HG03457 (cell line): ENCODE measurements around the gene LRIT1.
A peak's percentile ranks its signal among the peaks of the same experiment; 100 is the strongest.
"Not testable (repeated sequence)": the region's sequence is repeated elsewhere in the genome, so short reads cannot be mapped to it uniquely, and the experiment has no call there.

Experiments used
- ATAC-seq: cut with Tn5 transposase; IDR thresholded peaks from one replicate; pipeline ENCODE4 v1.9.1; 2021; ENCODE audit warnings: moderate number of reproducible peaks; ENCODE audit not compliant: unreplicated experiment

LRIT1 gene

GRCh38 chr10:84241185-84241790 lies at the start of gene LRIT1:
LRIT1 (minus strand) TSS chr10:84241546; CDS start chr10:84241439, 107 bp downstream.
- ATAC-seq = no peak

GRCh38 chr10:84290235-84290634 lies 48.9 kb upstream of the LRIT1 start:
- no peak for ATAC-seq

GRCh38 chr10:84289521-84290200 lies 48.3 kb upstream of the LRIT1 start:
- no peak for ATAC-seq

- ATAC-seq = no peak
Measured at GRCh38 chr10:84288151-84288550, 46.8 kb upstream of the LRIT1 start.

- no peak for ATAC-seq
Measured at GRCh38 chr10:84286695-84287094, 45.3 kb upstream of the LRIT1 start.

GRCh38 chr10:84279876-84280475 lies 38.6 kb upstream of the LRIT1 start:
- not testable (repeated sequence) for ATAC-seq

GRCh38 chr10:84270708-84271107 lies 29.4 kb upstream of the LRIT1 start:
- ATAC-seq = no peak

GRCh38 chr10:84269773-84270172 lies 28.4 kb upstream of the LRIT1 start:
- no peak for ATAC-seq

GRCh38 chr10:84269162-84269561 lies 27.8 kb upstream of the LRIT1 start:
- ATAC-seq = no peak

- ATAC-seq = no peak
Measured at GRCh38 chr10:84267503-84268126, 26.3 kb upstream of the LRIT1 start.

GRCh38 chr10:84265418-84265817 lies 24.1 kb upstream of the LRIT1 start:
- ATAC-seq = no peak

GRCh38 chr10:84264611-84265141 lies 23.3 kb upstream of the LRIT1 start:
- peak; percentile 88 for ATAC-seq

- ATAC-seq = no peak
Measured at GRCh38 chr10:84263716-84264115, 22.4 kb upstream of the LRIT1 start.

- no peak for ATAC-seq
Measured at GRCh38 chr10:84262190-84262956, 21.0 kb upstream of the LRIT1 start.

- no peak for ATAC-seq
Measured at GRCh38 chr10:84261236-84261915, 20.0 kb upstream of the LRIT1 start.

GRCh38 chr10:84258034-84258695 lies 16.8 kb upstream of the LRIT1 start:
- no peak for ATAC-seq

- ATAC-seq = no peak
Measured at GRCh38 chr10:84257343-84258020, 16.1 kb upstream of the LRIT1 start.

- no peak for ATAC-seq
Measured at GRCh38 chr10:84256510-84257342, 15.4 kb upstream of the LRIT1 start.
